K562 (cell line): ENCODE measurements around the gene OSGEPL1. TPM values are rescaled to one million over a fixed set of nuclear protein-coding genes. Genes with fewer than 3 reads are reported as not detected.

ENCODE experiments used
- ATAC-seq: fragments of 200-7000 bp; cut with Tn5 transposase; 3 replicates; pipeline ENCODE4 v1.9.1; 2020; ENCODE audit warnings: moderate library complexity
- BruUV-seq: library from RNA; stranded (reverse); fragments of 400-500 nt; replicated peaks from 2 replicates; lab custom pipeline; 2021; lab: Mats Ljungman, UMichigan
- CTCF ChIA-PET: fragments of 300-600 bp; formaldehyde crosslinking; extraction: SDS; loops from one replicate; lab custom pipeline; 2021; ENCODE audit warnings: low intra/inter-chr PET ratio; lab: Yijun Ruan, JAX
- POLR2A ChIA-PET: fragments of 300-600, 350-650 bp; sonication (Branson Sonifier 250); formaldehyde crosslinking; extraction: SDS; loops from one replicate; lab custom pipeline; 2021; ENCODE audit warnings: antibody characterized with exemption, inconsistent platforms; lab: Yijun Ruan, JAX
- DNase-seq, 4 experiments: peaks; one replicate each; pipeline versions ENCODE4 v3.0.0 to v3.0.0-alpha.2; 2011 to 2018; ENCODE audit warnings: low spot score in 3 of 4, mixed read lengths in 3 of 4; ENCODE audit errors: extremely low read depth in 1 of 4
- FAIRE-seq: peaks from 2 replicates; lab custom pipeline; 2011; peaks lifted over from hg19 to GRCh38; lab: Jason Lieb, UNC
- H2AFZ ChIP-seq: 2 replicates; pipeline ENCODE4 v1.6.0; 2011; ENCODE audit warnings: low read depth, low read length, control low read depth, inconsistent platforms
- H3K27ac ChIP-seq: fragments of 200-600 bp; 3 replicates; pipeline ENCODE4 v1.8.0; 2011; ENCODE audit warnings: low read depth, mild to moderate bottlenecking, control low read depth, inconsistent platforms, low read length, moderate library complexity, mixed read lengths; ENCODE audit errors: extremely low read depth
- H3K27me3 ChIP-seq, 2 experiments: fragments of 300-600 bp in 1 of 2; 2 replicates in 1 of 2; 3 replicates in 1 of 2; pipeline versions ENCODE4 v1.6.0 to v1.8.0; 2011; ENCODE audit warnings: inconsistent platforms in 2 of 2, low read length in 2 of 2, mild to moderate bottlenecking in 1 of 2, mixed read lengths in 1 of 2, moderate library complexity in 1 of 2; ENCODE audit not compliant: control insufficient read depth in 2 of 2, insufficient read depth in 2 of 2
- H3K36me3 ChIP-seq: fragments of 300-600 bp; 3 replicates; pipeline ENCODE4 v1.8.0; 2011; ENCODE audit warnings: mild to moderate bottlenecking, low read length, inconsistent platforms; ENCODE audit not compliant: control insufficient read depth, insufficient read depth
- H3K4me1 ChIP-seq, 2 experiments: fragments of 200-600 bp in 1 of 2; replicated peaks in 1 of 2; 2 replicates in 1 of 2; 3 replicates in 1 of 2; pipeline versions ENCODE4 v1.5.1 to v1.8.0; 2011; ENCODE audit warnings: inconsistent platforms in 2 of 2, low read length in 2 of 2, mild to moderate bottlenecking in 1 of 2, mixed read lengths in 1 of 2, moderate library complexity in 1 of 2; ENCODE audit not compliant: control insufficient read depth in 2 of 2, insufficient read depth in 2 of 2
- H3K4me2 ChIP-seq: 2 replicates; pipeline ENCODE4 v1.6.1; 2011; ENCODE audit warnings: low read length, control low read depth, inconsistent platforms, mixed read lengths; ENCODE audit not compliant: insufficient read depth
- H3K4me3 ChIP-seq: fragments of 200-600 bp; sonication (generic), shearing (Covaris generic); 2 replicates; pipeline ENCODE4 v1.5.1; 2016; ENCODE audit warnings: control low read depth, inconsistent platforms
- H3K79me2 ChIP-seq: fragments of 200-600 bp; 3 replicates; pipeline ENCODE4 v1.8.0; 2011; ENCODE audit warnings: low read length, inconsistent platforms; ENCODE audit not compliant: control insufficient read depth, insufficient read depth
- H3K9ac ChIP-seq, 2 experiments: 2 replicates each; pipeline versions ENCODE4 v1.6.0 to v1.6.1; 2011; ENCODE audit warnings: low read depth in 2 of 2, low read length in 2 of 2, control low read depth in 1 of 2, inconsistent platforms in 1 of 2, mild to moderate bottlenecking in 1 of 2, mixed read lengths in 1 of 2; ENCODE audit not compliant: insufficient read depth in 1 of 2
- H3K9me1 ChIP-seq: one replicate; pipeline ENCODE4 v1.6.0; 2011; ENCODE audit warnings: inconsistent platforms, mild to moderate bottlenecking, low read length, moderate library complexity; ENCODE audit not compliant: control insufficient read depth, insufficient read depth
- H3K9me3 ChIP-seq: replicated peaks from 2 replicates; pipeline ENCODE4 v1.5.1; 2011; ENCODE audit warnings: low read depth, low read length, inconsistent platforms; ENCODE audit not compliant: control insufficient read depth, insufficient read depth
- H4K20me1 ChIP-seq: replicated peaks from 2 replicates; pipeline ENCODE4 v1.6.1; 2011; ENCODE audit warnings: low read length, inconsistent platforms, mixed read lengths; ENCODE audit not compliant: control insufficient read depth, insufficient read depth
- ARID2 ChIP-seq: fragments of 450-650 bp; IDR thresholded peaks from 2 replicates; pipeline ENCODE4 v1.6.1; 2017; ENCODE audit warnings: antibody characterized with exemption, mild to moderate bottlenecking
- CBX5 ChIP-seq: IDR thresholded peaks from 2 replicates; pipeline ENCODE4 v1.6.1; 2014; ENCODE audit warnings: low read depth, borderline replicate concordance
- CREBBP ChIP-seq: IDR thresholded peaks from one replicate; pipeline ENCODE4 v1.6.1; 2012; ENCODE audit warnings: low read depth, mild to moderate bottlenecking, control low read depth, inconsistent platforms, low read length
- HEY1 ChIP-seq: fragments of 250-450 bp; sonication (Bioruptor Pico); IDR thresholded peaks from 2 replicates; pipeline ENCODE4 v1.5.0; 2020; ENCODE audit warnings: mild to moderate bottlenecking, moderate library complexity, borderline replicate concordance
- MLX ChIP-seq, 2 experiments: fragments of 450-650 bp in 1 of 2; sonication (generic) in 1 of 2; formaldehyde crosslinking; conservative IDR thresholded peaks; 2 replicates each; pipeline versions ENCODE4 v1.4.0 to v1.8.1; 2020 to 2022; ENCODE audit warnings: mild to moderate bottlenecking in 1 of 2, missing genetic modification reagents in 1 of 2
- MTA3 ChIP-seq: fragments of 450-650 bp; formaldehyde crosslinking; IDR thresholded peaks from 2 replicates; pipeline ENCODE4 v1.6.1; 2017; ENCODE audit warnings: mild to moderate bottlenecking, borderline replicate concordance
- NR2F6 ChIP-seq: fragments of 450-650 bp; formaldehyde crosslinking; IDR thresholded peaks from 2 replicates; pipeline ENCODE4 v1.4.0; 2020; ENCODE audit warnings: mild to moderate bottlenecking
- RBM15 ChIP-seq: fragments of 200-400 bp; formaldehyde crosslinking; IDR thresholded peaks from 2 replicates; pipeline ENCODE4 v1.6.1; 2018; ENCODE audit warnings: mild to moderate bottlenecking, low read length, moderate library complexity; ENCODE audit not compliant: insufficient read depth
- RNF219 ChIP-seq: fragments of 250-450 bp; sonication (Bioruptor Pico); IDR thresholded peaks from 2 replicates; pipeline ENCODE4 v1.5.0; 2022; ENCODE audit warnings: mild to moderate bottlenecking
- SAP30 ChIP-seq: fragments of 200-600 bp; sonication (generic); IDR thresholded peaks from 2 replicates; pipeline ENCODE4 v1.6.1; 2012; ENCODE audit warnings: borderline replicate concordance, low read depth, mild to moderate bottlenecking, moderate library complexity, low read length, control low read depth, inconsistent platforms; ENCODE audit not compliant: insufficient read depth, poor library complexity, severe bottlenecking
- SMAD3 ChIP-seq: fragments of 450-650 bp; formaldehyde crosslinking; conservative IDR thresholded peaks from 2 replicates; pipeline ENCODE4 v1.4.0; 2020; ENCODE audit warnings: mild to moderate bottlenecking
- ZNF133 ChIP-seq: fragments of 250-450 bp; sonication (Bioruptor Pico); IDR thresholded peaks from 2 replicates; pipeline ENCODE4 v1.4.0; 2020; ENCODE audit warnings: mild to moderate bottlenecking
- ZNF253 ChIP-seq: fragments of 250-450 bp; sonication (Bioruptor Pico); conservative IDR thresholded peaks from 2 replicates; pipeline ENCODE4 v1.6.1; 2021; ENCODE audit warnings: mild to moderate bottlenecking
- ZNF584 ChIP-seq: fragments of 200-800 bp; sonication (Bioruptor generic); IDR thresholded peaks from 2 replicates; pipeline ENCODE4 v1.6.1; 2016; ENCODE audit warnings: low read depth, mild to moderate bottlenecking, missing genetic modification characterization, missing compliant biosample characterization
- WGBS: fragments of 100-300 bp; shearing (Covaris generic); methylation state at CpG from one replicate; pipeline ENCODE4 v1.1.6; 2016; ENCODE audit warnings: low coverage, mixed read lengths; ENCODE audit not compliant: insufficient coverage; ENCODE audit errors: missing lambda C conversion rate; 5-methylcytosine and 5-hydroxymethylcytosine counted together
- in situ Hi-C: fragments of 300-500 bp; cut with MboI; formaldehyde crosslinking; loops from 4 replicates; pipeline ENCODE4 v1.15.0; 2018; ENCODE audit warnings: inconsistent platforms, mixed read lengths
- intact Hi-C: fragments of 100-400 bp; cut with micrococcal nuclease; formaldehyde crosslinking; loops from 2 replicates; pipeline ENCODE4 v1.14.2; 2022
- polyA plus RNA-seq, 8 experiments: library from polyadenylated mRNA; depleted of rRNA in 4 of 8; stranded (reverse) in 5 of 8; unstranded in 3 of 8; fragments of >200 nt; fragmentation: Nextera tagmentation in 2 of 8; fragmentation: Illumina TruSeq in 1 of 8; extraction: Ambion mirVana in 2 of 8; extraction: Trizol in 1 of 8; gene quantifications; 2 replicates each; pipeline versions ENCODE4 v1.2.1 to v1.2.3, GENCODE V29; 2011 to 2014; ENCODE audit warnings: inconsistent platforms in 1 of 8, missing spikeins in 1 of 8
- total RNA-seq, 7 experiments: library from RNA; depleted of rRNA in 6 of 7; stranded (reverse); fragments of >200 nt in 6 of 7; fragmentation: Illumina TruSeq in 2 of 7; extraction: Trizol in 2 of 7; gene quantifications; 2 replicates each; pipeline versions ENCODE4 v1.2.1 to v1.2.3, GENCODE V29; 2011 to 2021; ENCODE audit warnings: low replicate concordance in 1 of 7
- TF ChIP-seq, protein P1 (sequence below), 2 experiments: fragments of 450-650 bp; conservative IDR thresholded peaks; 2 replicates each; pipeline ENCODE4 v1.6.1; 2017; ENCODE audit warnings: mild to moderate bottlenecking in 2 of 2, moderate library complexity in 2 of 2
- TF ChIP-seq, protein P2 (sequence below): fragments of 250-450 bp; sonication (Bioruptor Pico); IDR thresholded peaks from 2 replicates; pipeline ENCODE4 v1.5.0; 2021; ENCODE audit warnings: mild to moderate bottlenecking, borderline replicate concordance

Gene OSGEPL1
- total and polyA plus RNA-seq, 9 of the 15 experiments (the other 6 are each of a cell fraction or from before 2014, with no cell fraction given): 2.5 to 10.8 (median 6.5) TPM

DNA sequence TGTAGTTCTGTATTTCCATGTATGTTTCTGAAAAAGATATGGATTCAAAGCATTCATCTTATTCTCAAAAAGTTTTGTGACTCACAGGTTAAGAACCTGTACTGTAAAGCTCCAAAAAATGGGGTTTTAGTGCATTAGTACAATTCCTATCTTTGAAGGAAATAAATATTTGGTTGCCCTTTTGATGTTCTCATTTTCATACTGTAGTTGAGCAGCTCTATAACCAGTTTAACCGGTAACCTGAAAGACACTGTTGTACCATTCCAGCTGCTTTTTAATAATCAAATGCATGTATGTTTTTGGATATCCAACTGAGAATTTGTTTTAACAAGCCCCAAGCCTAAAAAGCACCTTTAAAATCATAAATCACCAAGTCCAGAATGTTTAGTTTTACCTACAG lies 9.6 kb upstream of the OSGEPL1 start:
- FAIRE-seq: no peak
- H4K20me1 ChIP-seq: no peaks in the 10 kb centered on the region; the same call in 1 of the 2 replicates
- peaks cover 75% of the 10 kb centered on the region for H3K36me3 ChIP-seq
- DNase-seq: no peak
- H3K4me2 ChIP-seq: no peak overlapping the region
- ChIA-PET CTCF (no interaction called here), POLR2A (interaction anchor here (2.1 kb wide), 1 partner anchor 9 kb away, joined by 11 read pairs; the partner anchor contains the start of gene OSGEPL1)
- intact Hi-C loops (no loop called here), in situ Hi-C loops (no loop called here)
- no TSS peak for BruUV-seq
- no peak overlapping the region for H3K4me3 ChIP-seq
- H3K9ac ChIP-seq: no peak overlapping the region
- no peaks in the 10 kb centered on the region for H3K27me3 ChIP-seq
- no peaks in the 10 kb centered on the region for H3K9me1 ChIP-seq
- no peak overlapping the region for H3K27ac ChIP-seq
- 77% methylated on average over 1 of the region's 1 CpG for WGBS
- ATAC-seq: no peak
- no peaks in the 10 kb centered on the region for H3K9me3 ChIP-seq
- no peak overlapping the region for H2AFZ ChIP-seq
- H3K79me2 ChIP-seq: no peaks in the 10 kb centered on the region
- no peaks in the 10 kb centered on the region; a peak in 1 of 5 replicates for H3K4me1 ChIP-seq
- TF ChIP-seq ZNF133 (CRISPR knock-in tag): no peak
- no peak for TF ChIP-seq CBX5
- TF ChIP-seq MLX (CRISPR knock-in tag; conservative IDR thresholded peaks at IDR 0.05): no peak
- TF ChIP-seq RBM15: no peak
- no peak for TF ChIP-seq HEY1 (CRISPR knock-in tag)
- no peak for TF ChIP-seq SAP30
- no peak for TF ChIP-seq ARID2
- TF ChIP-seq SMAD3 (CRISPR knock-in tag): no peak
- TF ChIP-seq ZNF253 (CRISPR knock-in tag): no peak
- TF ChIP-seq, protein P1, sequence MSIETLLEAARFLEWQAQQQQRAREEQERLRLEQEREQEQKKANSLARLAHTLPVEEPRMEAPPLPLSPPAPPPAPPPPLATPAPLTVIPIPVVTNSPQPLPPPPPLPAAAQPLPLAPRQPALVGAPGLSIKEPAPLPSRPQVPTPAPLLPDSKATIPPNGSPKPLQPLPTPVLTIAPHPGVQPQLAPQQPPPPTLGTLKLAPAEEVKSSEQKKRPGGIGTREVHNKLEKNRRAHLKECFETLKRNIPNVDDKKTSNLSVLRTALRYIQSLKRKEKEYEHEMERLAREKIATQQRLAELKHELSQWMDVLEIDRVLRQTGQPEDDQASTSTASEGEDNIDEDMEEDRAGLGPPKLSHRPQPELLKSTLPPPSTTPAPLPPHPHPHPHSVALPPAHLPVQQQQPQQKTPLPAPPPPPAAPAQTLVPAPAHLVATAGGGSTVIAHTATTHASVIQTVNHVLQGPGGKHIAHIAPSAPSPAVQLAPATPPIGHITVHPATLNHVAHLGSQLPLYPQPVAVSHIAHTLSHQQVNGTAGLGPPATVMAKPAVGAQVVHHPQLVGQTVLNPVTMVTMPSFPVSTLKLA (conservative IDR thresholded peaks at IDR 0.05): no peak
- TF ChIP-seq, protein P2, sequence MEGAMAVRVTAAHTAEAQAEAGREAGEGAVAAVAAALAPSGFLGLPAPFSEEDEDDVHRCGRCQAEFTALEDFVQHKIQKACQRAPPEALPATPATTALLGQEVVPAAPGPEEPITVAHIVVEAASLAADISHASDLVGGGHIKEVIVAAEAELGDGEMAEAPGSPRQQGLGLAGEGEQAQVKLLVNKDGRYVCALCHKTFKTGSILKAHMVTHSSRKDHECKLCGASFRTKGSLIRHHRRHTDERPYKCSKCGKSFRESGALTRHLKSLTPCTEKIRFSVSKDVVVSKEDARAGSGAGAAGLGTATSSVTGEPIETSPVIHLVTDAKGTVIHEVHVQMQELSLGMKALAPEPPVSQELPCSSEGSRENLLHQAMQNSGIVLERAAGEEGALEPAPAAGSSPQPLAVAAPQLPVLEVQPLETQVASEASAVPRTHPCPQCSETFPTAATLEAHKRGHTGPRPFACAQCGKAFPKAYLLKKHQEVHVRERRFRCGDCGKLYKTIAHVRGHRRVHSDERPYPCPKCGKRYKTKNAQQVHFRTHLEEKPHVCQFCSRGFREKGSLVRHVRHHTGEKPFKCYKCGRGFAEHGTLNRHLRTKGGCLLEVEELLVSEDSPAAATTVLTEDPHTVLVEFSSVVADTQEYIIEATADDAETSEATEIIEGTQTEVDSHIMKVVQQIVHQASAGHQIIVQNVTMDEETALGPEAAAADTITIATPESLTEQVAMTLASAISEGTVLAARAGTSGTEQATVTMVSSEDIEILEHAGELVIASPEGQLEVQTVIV (CRISPR knock-in tag): no peak
- TF ChIP-seq MTA3: no peak
- no peak for TF ChIP-seq NR2F6 (CRISPR knock-in tag)
- no peak for TF ChIP-seq RNF219 (CRISPR knock-in tag)
- no peak for TF ChIP-seq CREBBP
- TF ChIP-seq ZNF584 (CRISPR knock-in tag): no peak
